ENCODE results near the gene OSBPL5. TPM values are rescaled to one million over a fixed set of nuclear protein-coding genes. Genes with fewer than 3 reads are reported as not detected.

The OSBPL5 gene
- total RNA-seq, 1 donor from 2014 or later = 88.4 TPM

DNA sequence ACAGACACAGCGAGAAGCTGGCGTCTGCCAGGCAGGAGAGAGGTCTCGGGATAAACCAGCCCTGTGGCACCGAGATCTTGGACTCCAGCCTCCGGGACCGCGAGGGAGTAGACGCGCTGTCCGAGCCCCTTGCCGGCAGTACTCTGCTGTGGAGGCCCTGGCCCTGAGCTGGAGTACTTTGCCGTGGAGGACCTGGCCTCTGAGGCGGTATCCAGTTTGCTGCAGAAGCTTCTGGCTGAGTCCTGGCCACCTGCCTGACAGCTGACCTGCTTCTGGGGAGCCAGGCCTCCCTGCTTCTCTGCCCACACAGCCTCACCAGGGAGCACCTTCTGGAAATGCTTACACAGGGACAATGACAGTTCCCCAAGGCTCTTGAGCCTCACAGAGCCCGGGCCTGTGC is 76.3 kb downstream of the OSBPL5 start:
- peaks cover 9% of the 10 kb centered on the region for H3K4me1 ChIP-seq
- peak in 1 of 2 donors; percentile 84 for DNase-seq (ENCODE audit: extremely low spot score in 2 of 2)
- no peak for TF ChIP-seq POLR2A (IDR thresholded peaks at IDR 0.05)
- TF ChIP-seq, protein P1, sequence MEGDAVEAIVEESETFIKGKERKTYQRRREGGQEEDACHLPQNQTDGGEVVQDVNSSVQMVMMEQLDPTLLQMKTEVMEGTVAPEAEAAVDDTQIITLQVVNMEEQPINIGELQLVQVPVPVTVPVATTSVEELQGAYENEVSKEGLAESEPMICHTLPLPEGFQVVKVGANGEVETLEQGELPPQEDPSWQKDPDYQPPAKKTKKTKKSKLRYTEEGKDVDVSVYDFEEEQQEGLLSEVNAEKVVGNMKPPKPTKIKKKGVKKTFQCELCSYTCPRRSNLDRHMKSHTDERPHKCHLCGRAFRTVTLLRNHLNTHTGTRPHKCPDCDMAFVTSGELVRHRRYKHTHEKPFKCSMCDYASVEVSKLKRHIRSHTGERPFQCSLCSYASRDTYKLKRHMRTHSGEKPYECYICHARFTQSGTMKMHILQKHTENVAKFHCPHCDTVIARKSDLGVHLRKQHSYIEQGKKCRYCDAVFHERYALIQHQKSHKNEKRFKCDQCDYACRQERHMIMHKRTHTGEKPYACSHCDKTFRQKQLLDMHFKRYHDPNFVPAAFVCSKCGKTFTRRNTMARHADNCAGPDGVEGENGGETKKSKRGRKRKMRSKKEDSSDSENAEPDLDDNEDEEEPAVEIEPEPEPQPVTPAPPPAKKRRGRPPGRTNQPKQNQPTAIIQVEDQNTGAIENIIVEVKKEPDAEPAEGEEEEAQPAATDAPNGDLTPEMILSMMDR (IDR thresholded peaks at IDR 0.05) = no peak
- no peak for TF ChIP-seq POLR2AphosphoS5 (IDR thresholded peaks at IDR 0.05; ENCODE audit: insufficient read depth in 1 of 2, low read depth in 1 of 2)
- no peak overlapping the region for H3K4me3 ChIP-seq
- H3K36me3 ChIP-seq = peaks cover 0 to 39% of the 10 kb centered on the region in 2 donors
- no peak overlapping the region for H3K27ac ChIP-seq
- intact Hi-C loops (cut with DNase I) = no loop called here
- H3K9me3 ChIP-seq = no peaks in the 10 kb centered on the region
- no peaks in the 10 kb centered on the region for H3K27me3 ChIP-seq

- no peak for DNase-seq (ENCODE audit: extremely low spot score in 2 of 2)
Measured at GRCh38 chr11:3087821-3088800, 77.0 kb downstream of the OSBPL5 start.

GRCh38 chr11:3087373-3087772 is 77.7 kb downstream of the OSBPL5 start:
- DNase-seq (ENCODE audit: extremely low spot score in 2 of 2) = no peak
- intact Hi-C loops (cut with DNase I) = no loop called here
- Histone ChIP-seq H3K27ac (no peak overlapping the region), H3K27me3 (no peaks in the 10 kb centered on the region), H3K4me1 (peaks cover 9% of the 10 kb centered on the region), H3K4me3 (no peak overlapping the region), H3K9me3 (no peaks in the 10 kb centered on the region), H3K36me3 (peaks cover 0 to 32% of the 10 kb centered on the region in 2 donors)
- no peak for TF ChIP-seq POLR2A (IDR thresholded peaks at IDR 0.05)
- TF ChIP-seq, protein P1 (IDR thresholded peaks at IDR 0.05) = no peak
- no peak for TF ChIP-seq POLR2AphosphoS5 (IDR thresholded peaks at IDR 0.05; ENCODE audit: insufficient read depth in 1 of 2, low read depth in 1 of 2)

More at GRCh38 chr11:3087821-3088800, 77.0 kb downstream of the OSBPL5 start:
- H3K4me1 ChIP-seq = peaks cover 9% of the 10 kb centered on the region
- no peaks in the 10 kb centered on the region for H3K9me3 ChIP-seq
- H3K36me3 ChIP-seq = peaks cover 0 to 32% of the 10 kb centered on the region in 2 donors
- TF ChIP-seq POLR2A (IDR thresholded peaks at IDR 0.05) = no peak
- TF ChIP-seq, protein P1 (IDR thresholded peaks at IDR 0.05) = no peak
- TF ChIP-seq POLR2AphosphoS5 (IDR thresholded peaks at IDR 0.05; ENCODE audit: insufficient read depth in 1 of 2, low read depth in 1 of 2) = peak in 1 of 2 donors; percentile 14
- intact Hi-C loops (cut with DNase I) = no loop called here
- H3K4me3 ChIP-seq = no peak overlapping the region
- no peak overlapping the region for H3K27ac ChIP-seq
- no peaks in the 10 kb centered on the region for H3K27me3 ChIP-seq

DNA sequence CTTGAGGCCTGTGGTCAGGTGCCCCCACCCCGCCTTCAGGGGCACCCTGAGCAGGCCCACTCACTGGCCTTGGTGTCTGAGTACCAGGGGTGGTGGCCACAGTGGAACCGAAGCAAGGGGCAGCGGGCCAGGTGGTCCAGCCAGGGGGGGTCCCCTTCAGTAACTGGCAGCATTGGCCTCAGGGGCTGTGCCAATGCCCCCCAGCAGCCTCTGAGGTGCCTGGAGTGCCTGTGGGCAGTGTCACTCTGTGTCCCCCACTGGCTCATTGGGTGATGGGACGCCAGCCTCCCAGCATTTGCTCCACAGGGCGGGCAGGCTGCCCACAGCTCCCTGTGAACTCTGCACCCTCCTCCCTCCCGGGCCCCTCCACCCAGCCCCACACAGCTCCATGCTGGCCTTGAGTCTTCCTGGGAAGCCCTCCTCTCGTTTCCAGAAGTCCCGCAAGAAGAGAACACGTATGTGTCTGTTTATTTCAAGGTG is 78.4 kb downstream of the OSBPL5 start:
- peaks cover 0 to 32% of the 10 kb centered on the region in 2 donors for H3K36me3 ChIP-seq
- DNase-seq (ENCODE audit: extremely low spot score in 2 of 2) = no peak
- TF ChIP-seq, protein P1 (IDR thresholded peaks at IDR 0.05) = no peak
- H3K27ac ChIP-seq = no peak overlapping the region
- H3K9me3 ChIP-seq = no peaks in the 10 kb centered on the region
- no peak overlapping the region for H3K4me3 ChIP-seq
- H3K27me3 ChIP-seq = no peaks in the 10 kb centered on the region
- intact Hi-C loops (cut with DNase I) = no loop called here
- peaks cover 3% of the 10 kb centered on the region for H3K4me1 ChIP-seq

DNA sequence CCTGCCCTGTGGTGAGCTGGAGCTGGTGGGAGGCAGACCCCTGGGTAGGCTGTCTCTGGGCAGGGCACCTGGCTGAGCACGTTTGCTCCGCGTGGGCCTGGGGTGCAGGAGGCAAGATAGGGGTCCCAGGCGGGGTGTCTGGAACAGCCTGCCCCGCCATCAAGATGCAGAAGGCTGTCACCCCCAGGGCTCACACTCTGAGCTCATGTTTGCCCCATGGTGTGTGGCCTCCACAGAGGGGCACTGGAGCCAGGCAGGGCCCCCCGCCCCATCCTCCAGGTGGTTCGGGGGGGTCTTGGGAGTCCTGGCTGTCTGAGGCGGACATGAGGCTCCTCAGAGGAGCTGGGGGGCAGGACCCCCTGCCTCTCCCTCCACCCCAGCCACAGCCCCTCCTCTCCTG is 79.0 kb downstream of the OSBPL5 start:
- Histone ChIP-seq H3K27ac (no peak overlapping the region), H3K9me3 (no peaks in the 10 kb centered on the region), H3K27me3 (no peaks in the 10 kb centered on the region), H3K36me3 (peaks cover 0 to 32% of the 10 kb centered on the region in 2 donors), H3K4me1 (no peaks in the 10 kb centered on the region), H3K4me3 (no peak overlapping the region)
- no peak for DNase-seq (ENCODE audit: extremely low spot score in 2 of 2)
- intact Hi-C loops (cut with DNase I) = no loop called here
- TF ChIP-seq, protein P1 (IDR thresholded peaks at IDR 0.05) = no peak
